Limb (tissue), 2 donors: ENCODE data around the gene MRI1.

Source experiments
- DNase-seq, 2 donors: peaks; one replicate each; pipeline ENCODE4 v3.0.0-alpha.2; 2016; ENCODE audit errors: extremely low spot score in 2 of 2

The MRI1 gene

GRCh38 chr19:13794398-13794756, 30.1 kb downstream of the MRI1 start:
- peak; percentile 50 to 63 for DNase-seq

DNA sequence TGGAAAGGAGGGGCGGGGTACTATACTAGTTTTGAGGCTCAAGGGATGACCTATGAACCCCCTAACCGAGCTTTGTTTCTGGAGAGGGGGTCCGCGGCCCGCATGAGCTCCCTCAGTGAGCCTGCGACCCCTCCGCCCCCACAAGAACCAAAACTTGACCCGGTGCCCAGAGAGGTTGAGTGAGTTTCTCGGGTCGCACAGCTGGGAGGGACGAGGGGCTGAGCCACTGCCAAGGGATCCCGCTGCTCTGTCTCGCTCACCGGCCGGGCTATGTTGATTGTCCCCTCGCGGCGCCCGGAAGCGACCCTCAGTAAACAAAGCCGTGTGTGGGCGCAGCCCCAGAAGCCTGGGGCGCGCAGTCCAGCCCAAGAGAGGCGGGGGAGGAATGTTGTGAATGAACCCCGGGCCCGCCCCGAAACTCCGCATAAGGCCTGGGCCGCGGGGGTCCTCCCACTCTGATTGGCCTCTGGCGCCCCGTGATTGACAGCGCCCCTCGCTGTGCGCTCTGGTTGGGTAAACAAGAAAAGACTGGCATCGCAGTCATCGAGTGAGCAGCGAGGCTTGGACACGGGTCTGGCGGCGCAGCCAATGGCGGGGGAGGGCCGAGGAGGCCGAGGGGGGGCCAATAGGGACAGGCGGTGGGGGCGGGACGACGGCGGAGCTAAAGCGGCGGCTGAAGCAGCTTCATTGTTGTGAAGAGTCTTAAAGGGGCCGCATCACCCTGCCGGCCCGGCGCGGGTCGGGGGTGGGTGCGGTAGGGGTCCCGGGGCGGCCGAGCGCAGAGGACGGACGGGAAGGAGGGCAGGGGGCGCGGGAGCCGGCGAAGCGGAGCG, 30.7 kb downstream of the MRI1 start, which contains the start of gene ZSWIM4:
Gene ZSWIM4, plus strand, starts transcription at position 687 of the 833 bp plus-strand sequence. CDS start 206 bp downstream, outside the sequence.
- peak; percentile 98 to 99 for DNase-seq

GRCh38 chr19:13795595-13796300, 31.4 kb downstream of the MRI1 start:
- DNase-seq = no peak

DNA sequence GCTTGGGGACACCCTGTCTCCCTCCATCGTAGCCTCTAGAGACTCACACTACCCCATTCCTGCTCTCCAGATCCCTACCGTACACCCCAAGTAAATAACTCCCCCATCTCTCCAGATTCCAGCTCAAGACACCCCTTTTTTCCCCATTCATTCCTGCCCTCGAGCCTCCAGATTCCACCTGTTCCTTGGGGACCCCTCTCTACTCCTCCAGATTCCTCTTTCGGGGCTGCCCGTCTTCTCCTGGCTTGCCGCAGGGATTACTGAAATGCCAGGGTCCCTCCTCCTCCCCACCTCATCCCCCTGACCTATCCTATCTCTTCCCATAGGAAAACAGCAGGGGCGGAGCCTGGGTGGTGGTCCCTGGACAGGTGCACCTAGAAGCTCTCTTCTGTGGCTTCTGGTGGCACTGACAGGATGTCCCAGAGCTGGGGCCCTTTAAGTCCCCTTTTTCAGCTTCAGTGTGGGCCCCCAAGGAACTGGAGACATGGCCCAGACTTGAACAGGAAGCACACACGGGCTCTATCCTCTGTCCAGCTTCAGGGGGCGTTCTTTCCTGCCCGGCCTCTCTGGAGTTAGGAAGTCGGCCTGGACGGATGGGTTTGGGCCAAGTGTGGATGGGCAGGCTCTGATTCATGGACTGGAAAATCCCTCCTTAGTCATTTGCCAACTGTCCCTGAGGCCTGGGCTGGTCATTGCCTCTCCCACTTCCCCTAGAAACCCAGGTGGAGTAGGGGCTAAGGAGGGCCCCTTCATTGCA, 32.2 kb downstream of the MRI1 start:
- DNase-seq = peak in 1 of 2 donors; percentile 26

DNA sequence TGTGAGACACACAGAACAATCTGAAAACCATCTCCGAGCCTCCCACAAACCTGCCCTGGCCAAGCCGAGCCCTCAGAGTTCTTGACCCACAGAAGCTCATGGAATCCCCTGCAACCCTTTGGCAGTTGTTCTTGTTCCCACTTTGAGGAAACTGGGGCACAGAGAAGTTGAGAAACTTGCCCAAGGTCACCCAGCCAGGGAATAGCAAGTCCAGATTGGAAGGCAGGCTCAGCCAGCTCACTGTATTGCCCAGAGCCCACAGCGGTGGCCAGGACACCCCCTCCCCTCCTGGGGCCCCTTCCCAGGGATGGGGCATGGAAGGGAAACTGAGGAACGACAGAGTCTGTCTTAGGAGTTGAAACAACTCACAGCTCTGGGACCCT, 32.7 kb downstream of the MRI1 start:
- no peak for DNase-seq

GRCh38 chr19:13797870-13798269, 33.5 kb downstream of the MRI1 start:
- no peak for DNase-seq

- no peak for DNase-seq
Observed at GRCh38 chr19:13799669-13800068, 35.3 kb downstream of the MRI1 start.

DNA sequence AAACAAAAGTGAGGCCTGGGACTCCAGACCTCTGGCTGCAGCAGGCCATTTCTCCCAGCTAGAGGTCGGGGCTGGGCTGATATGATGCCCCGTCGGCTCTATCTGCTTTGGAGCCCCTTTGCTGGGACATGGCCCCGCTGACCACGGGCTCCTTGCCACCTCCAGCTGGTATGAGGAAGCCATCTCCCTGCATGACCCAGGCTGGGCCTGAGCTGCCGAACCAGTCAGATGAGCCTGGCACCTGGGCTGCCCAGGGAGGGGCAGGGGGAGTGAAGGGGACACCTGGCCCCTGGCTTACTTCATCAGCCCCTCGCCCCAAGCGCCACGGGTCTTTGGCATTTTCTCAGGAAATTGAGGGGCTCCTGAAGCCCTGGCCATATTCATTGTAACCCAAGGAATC, 38.7 kb downstream of the MRI1 start:
- DNase-seq = no peak

- no peak for DNase-seq
Observed at GRCh38 chr19:13804830-13805683, 40.7 kb downstream of the MRI1 start.

DNA sequence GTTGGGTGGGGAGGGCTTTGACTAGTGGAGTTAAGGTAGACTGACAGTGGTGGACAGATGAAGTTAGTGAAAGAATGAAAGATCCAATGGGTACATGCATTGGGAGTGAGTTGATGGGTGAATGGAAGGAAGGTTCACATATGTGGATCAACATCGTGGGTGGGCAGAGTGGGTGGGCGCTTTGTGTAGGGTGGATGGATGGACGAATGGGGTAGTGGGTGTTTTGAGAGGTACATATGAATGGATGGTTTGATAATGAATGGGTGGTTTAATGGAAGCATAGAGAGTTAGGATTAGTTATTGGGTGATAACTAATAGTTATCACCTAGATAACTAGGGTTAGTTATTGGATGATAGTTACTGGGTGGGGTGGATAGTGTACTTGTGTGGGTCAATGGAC, 42.4 kb downstream of the MRI1 start:
- no peak for DNase-seq

DNA sequence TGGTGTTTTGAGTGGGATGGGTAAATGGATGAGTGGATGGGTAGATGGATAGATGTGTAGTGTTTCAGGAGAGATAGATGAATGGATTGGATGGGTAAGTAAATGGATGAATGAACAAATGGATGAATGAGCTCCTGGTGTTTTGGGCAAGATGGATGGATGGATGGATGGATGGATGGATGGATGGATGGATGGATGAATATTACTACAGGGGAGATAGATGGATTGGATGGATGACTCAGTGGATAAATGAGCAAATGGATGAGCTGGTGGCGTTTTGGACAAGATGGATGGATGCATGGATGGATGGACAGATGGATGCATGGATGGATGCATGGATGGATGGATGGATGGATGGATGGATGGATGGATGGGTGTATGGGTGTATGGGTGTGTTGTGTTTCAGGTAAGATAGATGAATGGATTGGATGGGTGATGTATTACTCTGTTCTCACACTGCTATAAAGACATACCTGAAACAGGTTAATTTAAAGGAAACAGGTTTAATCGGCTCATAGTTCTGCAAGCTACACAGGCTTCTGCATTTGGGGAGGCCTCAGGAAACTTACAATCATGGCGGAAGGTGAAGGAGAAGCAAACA, 43.2 kb downstream of the MRI1 start:
- no peak for DNase-seq

DNA sequence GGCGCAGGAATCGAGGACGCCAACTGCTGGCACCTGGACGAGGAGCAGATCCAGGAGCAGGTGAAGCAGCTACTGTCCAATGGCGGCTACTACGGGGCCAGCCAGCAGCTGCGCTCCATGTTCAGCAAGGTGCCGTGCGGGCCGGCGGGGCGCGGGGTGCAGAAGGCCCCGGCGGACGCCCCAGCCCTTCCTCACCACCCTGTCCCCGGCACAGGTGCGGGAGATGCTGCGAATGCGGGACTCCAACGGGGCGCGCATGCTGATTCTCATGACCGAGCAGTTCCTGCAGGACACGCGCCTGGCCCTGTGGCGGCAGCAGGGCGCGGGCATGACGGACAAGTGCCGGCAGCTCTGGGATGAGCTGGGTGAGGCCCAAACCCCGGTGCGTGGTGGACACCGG, 44.5 kb downstream of the MRI1 start:
- no peak for DNase-seq

DNA sequence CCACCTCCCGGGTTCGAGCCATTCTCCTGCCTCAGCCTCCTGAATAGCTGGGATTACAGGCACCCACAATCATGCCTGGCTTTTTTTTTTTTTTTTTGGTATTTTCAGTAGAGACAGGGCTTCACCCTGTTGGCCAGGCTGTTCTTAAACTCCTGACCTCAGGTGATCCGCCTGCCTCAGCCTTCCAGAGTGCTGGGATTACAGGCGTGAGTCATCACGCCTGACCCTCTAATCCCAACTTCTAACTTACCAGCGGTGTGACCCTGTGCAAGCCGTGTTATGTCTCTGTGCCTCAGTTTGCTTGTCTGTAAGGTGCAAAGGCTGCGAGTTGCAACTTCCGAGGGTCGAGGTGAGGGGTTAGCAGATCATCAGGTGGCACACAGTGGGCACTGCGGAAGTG, 48.2 kb downstream of the MRI1 start:
- DNase-seq = no peak

GRCh38 chr19:13813147-13813546, 48.8 kb downstream of the MRI1 start:
- DNase-seq = no peak

- no peak for DNase-seq
Observed at GRCh38 chr19:13814550-13814949, 50.2 kb downstream of the MRI1 start.

GRCh38 chr19:13817018-13817614, 52.8 kb downstream of the MRI1 start:
- DNase-seq = peak in 1 of 2 donors; percentile 41

DNA sequence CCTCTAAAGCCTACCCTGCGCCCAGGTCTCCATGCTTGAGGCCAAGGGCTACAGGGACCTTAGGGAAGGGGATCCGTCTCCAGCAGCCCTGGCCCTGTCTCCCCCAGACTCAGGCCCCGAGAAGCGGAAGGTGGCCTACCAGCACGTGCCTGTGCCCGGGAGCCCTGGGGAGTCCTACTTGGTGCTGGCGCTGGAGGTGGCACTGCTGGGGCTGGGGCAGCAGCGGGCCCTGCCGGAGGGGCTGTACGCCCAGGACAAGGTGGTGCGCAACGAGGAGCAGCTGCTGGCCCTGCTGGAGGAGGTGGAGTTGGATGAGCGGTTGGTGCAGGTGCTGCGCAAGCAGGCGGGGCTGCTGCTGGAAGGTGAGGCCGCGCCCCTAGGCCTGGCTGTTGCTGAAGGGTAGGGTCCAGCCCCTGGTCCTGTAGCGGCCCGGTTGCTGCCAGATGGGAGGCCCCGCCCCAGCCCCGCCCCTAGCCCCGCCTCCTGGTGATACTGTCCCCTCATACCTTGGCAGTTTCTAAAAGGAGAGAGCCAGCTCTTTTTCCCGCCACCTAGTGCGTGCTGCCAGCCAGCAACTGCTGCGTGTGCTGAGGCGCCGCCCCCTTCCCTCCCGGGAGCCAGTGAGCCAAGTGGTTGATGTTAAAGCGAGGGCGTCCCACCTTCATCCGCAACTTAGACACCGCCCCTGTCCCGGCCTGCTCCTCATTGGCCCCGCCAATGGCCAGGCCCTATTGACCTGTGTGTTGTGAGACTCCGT, 53.5 kb downstream of the MRI1 start:
- peak in 1 of 2 donors; percentile 66 for DNase-seq

- no peak for DNase-seq
Observed at GRCh38 chr19:13819238-13819637, 54.9 kb downstream of the MRI1 start.

DNA sequence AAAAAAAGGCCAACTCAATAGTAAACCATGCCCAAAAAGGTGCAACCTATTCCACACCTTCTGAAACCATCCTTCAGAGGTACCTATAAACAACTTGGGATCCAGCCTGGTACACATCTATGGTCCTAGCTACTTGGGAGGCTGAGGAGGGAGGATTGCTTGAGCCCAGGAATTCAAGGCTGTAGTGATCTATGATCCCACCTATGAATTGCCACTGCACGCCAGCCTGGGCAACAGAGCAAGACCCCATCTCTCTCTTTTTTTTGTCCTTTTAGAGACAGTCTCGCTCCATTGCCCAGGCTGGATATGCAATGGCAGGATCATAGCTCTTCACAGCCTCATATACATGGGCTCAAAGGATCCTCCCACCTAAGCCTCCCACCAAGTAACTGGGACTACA, 57.0 kb downstream of the MRI1 start:
- DNase-seq = no peak

GRCh38 chr19:13823256-13823655, 58.9 kb downstream of the MRI1 start:
- DNase-seq = no peak
